NCI-H2029 treated with DMSO at 0.1 percent for 48 hours (cell line): ENCODE data around the gene KCNC4.

Source experiments
- DNase-seq: peaks from one replicate; lab custom pipeline; 2025; lab: John Stamatoyannopoulos, UW

The KCNC4 gene

DNA sequence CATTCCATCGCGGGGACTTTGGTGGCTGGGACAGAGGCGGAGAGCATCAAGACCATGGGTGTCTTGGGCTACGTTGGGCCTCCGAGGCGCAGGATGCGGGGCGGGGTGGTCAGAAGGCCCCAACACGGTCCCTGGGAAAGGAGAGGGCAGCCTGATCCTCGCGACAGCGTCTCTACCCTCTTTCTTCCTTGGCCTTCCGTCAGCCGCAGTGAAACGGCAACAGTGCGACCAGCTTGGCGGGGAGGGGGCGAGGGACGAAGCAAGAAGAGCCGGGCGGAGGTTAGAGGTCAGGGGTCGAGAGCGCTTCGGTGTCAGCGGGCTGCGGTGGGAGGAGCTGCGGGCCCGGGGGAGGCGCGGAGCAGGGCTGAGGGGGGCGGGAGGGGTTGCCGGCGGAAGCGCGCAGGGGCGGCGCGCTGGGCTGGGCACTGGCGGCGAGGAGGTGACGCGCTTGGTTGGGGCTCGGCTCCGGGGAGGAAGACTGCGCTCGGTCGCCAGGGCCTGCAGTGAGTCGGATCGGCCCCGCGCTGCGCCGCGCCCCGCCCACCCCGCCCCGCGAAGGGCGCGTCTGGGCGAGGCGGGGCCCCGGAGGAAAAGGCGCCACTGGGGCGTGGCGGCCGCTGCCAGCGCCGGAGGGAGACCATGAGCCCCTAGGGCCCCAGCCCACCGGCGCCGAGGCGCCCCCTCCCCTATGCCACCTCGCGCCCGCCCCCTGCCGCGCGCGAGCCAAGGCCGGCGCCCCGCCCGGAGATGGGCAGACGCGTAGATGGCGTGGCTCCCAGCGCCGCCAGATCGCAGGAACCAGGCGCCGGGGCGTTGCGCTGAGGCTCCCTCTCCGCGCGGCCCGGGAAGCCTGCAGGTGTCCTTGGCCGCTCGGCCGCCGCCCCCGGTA, at the start of gene KCNC4:
KCNC4 (plus strand) TSS at position 600 of the 889 bp plus-strand sequence. CDS start 1,186 bp downstream, outside the sequence.
- peak; percentile 40 for DNase-seq

- DNase-seq, result no peak
Observed at GRCh38 chr1:110160538-110161100, 49.5 kb upstream of the KCNC4 start.

DNA sequence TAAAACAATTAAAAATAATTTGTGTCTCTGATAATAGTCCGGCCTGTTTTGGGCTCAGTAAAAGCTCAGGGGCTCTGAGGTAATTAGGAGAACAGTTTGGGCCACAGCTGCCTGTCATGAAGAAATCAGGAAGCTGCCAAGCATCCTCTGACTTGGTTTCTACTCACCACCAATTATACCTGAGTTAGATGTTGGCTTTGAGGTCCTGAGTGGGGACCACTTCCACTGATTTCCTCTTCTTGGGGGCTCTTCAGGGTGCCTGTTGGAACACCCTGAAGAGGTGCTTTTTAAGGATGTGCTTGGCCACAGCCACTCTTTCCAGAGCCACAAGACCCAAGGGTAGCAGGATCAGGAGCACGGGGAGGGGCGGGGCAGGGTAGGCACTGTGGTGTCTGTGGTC, 48.9 kb upstream of the KCNC4 start:
- DNase-seq, result no peak

DNA sequence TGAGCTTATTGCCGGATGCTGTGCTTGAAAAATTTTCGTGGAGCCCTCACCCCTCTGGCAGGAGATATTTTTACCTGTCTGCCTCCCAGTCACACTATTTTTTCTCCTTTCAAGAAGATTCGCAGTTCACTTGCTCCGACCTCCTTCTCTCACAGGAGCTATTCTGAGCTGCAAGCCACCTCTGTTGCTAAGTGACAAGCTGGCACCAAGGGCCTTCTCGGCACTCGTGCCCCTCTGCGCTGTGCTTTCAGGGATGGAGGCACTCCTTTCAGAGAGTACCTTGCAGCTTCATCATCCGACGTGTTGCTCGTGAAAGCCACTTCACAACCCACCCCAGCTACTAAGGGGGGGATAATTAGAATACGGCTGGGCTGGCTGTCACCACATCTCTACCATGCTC, 48.3 kb upstream of the KCNC4 start:
- no peak for DNase-seq

DNA sequence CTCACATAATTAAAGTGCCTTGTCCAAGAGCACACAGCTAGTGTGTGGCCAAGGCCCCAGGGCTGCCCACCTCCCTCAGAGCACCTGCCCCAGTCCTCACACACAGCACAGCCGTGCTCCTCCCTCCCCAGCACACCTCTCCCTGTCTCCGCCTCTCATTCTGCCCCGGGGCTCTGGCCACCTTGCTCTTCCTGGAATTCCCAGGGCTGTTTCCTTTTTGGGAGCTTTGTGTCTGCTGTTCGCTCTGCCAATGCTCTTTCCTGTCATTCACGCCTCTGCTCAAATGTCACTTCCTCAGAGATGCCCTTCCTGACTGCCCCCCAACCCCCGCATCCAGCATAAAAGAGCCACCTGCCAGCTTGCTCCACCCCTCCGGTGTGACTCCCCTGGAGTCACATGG, 46.5 kb upstream of the KCNC4 start:
- DNase-seq, result peak; percentile 16

DNA sequence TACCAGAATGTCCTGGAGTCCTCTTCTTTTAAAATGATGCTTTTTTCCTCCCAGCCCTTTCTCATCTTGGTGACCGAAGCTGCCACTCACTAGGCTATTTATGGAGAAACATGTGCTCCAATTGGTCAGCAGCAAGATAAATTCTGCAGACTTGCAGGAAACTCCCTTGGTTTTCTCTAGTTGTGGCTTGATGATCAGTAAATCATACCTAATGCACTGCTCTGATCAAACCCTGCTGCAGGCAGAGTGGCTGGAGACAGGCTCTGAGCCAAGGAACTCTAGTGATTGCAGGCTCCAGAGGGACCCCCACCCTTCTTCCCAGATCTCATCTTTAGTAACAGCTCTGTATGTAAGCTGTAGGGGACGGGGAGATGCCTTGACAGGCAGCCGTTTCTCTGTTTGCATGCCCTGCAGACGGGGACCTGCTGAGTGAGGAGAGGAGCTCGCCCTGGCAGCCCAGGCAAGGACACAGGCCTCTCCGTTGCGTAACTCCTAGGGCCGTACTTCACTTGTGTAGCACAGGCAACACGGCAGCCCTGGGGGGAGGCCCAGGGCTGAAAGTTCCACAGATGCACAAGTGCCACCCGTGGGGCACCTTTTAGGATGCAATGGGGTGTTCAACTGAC, 45.3 kb upstream of the KCNC4 start:
- no peak for DNase-seq

DNA sequence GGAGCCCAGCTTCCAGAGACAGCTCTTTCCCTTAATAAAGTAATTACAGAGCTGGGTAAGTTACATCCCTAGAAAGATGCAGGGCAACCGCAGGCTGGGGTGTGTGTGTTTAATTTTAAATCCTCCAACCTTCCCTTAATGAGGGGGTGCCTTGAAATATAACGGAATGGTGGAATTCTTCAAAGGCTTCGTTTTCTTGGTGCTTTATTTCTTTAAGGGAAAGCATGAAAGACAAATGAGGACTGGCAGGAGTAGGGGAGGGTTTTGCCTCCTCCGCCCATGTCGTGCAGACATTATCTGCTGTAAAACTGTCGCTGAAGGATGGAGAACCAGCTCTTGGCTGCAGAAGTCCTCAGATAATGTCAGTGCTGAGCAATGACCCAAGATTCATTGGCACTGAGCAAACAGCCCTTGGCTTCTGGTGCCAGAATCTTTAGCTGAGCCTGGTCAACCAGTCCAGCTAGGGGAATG, 44.3 kb upstream of the KCNC4 start:
- no peak for DNase-seq

DNA sequence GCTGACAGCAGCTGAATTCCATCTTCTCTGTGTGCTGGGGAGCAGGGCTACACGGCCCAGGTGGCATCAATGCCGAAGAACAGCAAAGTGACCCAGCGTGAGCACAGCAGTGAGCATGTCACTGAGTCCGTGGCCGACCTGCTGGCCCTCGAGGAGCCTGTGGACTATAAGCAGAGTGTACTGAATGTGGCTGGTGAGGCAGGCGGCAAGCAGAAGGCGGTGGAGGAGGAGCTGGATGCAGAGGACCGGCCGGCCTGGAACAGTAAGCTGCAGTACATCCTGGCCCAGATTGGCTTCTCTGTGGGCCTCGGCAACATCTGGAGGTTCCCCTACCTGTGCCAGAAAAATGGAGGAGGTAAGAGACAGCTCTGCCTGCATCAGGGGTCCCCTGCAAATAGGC, 43.3 kb upstream of the KCNC4 start:
- no peak for DNase-seq

DNA sequence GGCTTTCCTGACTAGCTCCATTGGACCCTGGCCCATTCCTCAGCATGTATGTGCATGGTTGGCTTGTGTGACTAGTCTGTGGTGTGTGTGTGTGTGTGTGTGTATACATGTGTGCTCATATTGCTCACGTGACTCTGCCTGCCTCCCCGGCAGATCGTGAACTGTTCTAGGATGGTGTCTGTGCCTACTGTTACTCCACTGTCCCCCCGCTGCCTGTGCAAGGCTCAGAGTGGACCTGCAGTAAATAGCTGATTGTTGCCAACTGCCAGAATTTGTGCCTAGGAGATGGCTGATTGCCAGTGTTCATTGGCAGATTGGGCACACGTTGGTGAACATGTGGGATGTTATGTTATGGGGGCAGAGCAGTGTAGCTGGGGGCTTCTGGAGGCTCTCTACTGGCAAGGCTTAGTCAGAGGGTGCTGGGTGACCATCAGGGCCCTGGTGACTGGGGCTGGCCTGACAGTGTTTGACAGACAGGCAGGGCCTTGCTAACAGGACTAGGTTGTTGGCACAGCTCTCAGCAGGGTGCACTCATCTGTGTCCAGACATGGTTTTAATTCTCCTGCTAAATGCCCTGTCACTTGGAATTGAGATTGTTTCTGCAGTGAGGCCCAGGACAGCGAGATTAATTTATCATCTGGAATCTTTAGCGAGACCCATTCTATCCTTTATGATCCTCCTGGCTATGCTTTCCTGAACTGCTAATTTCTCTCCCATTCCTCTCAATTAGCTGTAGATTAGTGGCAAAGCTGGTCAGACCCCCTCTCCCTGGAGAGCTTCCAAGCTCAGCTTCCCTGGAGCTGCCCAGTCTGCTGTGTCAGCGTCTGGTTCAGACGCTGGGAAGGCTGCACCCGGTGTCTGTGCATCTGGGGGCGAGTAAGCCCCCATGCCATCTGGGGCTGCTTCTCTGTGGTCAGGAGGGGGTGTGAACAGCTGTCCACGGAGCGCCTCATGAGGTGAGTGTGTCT, 39.1 kb upstream of the KCNC4 start:
- DNase-seq, result peak; percentile 59

DNA sequence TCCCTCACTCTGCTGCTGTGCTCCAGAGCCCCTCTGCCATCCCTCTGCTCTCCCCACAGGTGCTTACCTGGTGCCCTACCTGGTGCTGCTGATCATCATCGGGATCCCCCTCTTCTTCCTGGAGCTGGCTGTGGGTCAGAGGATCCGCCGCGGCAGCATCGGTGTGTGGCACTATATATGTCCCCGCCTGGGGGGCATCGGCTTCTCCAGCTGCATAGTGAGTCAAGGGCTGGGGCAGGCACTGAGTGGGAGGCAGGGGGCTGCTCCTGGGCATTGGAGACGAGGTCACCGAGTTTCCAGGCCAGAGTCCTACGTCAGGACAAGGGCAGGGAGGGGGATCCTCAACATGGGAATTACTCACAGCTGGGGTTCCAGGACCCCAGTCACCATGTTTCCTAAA, 38.1 kb upstream of the KCNC4 start:
- DNase-seq, result no peak

GRCh38 chr1:110173466-110174105, 36.5 kb upstream of the KCNC4 start:
- DNase-seq, result no peak

DNA sequence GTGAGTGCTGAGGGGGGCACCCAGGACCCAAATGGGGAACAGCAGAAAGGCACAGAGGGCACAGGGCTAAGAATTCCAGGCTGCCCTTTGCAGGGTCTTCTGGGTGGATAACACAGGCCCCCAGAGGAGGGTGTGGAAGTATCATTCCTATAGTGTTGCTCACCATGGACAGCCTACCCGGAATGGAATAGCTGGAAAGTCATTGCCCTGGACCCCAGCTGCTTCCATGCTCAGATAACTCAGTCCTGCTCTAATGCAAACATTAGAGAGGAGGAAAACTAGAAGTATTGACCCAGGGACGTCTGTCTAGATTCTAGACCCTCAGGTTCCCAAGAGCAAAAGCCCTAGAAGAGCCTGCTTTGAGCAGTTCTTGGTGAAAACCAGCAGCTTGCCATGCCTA, 35.2 kb upstream of the KCNC4 start:
- no peak for DNase-seq

DNA sequence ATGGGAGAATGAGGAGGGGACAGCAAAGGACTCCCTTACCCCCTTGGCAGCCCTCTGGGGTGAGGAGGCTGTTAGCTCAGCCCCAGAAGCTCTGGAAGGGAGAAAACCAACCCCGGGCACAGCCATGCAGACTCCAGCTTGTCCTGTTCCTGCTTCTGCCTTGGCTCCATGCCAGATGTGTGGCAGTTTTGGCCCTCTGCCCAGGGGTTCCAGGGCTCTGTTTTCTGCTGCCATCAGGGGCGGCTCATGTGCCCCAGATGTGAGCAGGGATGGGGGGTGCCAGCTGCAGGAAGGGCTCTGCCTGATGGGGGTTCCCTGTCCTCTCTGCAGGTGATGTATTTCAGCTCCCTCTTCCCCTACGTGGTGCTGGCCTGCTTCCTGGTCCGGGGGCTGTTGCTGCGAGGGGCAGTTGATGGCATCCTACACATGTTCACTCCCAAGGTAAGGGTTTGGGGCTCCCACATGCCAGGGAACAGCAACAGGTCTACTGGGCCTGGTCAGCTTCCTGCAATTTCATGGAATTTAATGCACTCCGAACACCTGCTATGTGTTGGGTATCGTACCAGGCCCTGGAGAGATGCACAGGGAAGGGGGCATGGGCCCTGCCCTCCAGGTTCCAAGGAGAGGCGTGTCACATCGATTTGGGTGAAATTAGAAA, 33.7 kb upstream of the KCNC4 start:
- peak; percentile 10 for DNase-seq

DNA sequence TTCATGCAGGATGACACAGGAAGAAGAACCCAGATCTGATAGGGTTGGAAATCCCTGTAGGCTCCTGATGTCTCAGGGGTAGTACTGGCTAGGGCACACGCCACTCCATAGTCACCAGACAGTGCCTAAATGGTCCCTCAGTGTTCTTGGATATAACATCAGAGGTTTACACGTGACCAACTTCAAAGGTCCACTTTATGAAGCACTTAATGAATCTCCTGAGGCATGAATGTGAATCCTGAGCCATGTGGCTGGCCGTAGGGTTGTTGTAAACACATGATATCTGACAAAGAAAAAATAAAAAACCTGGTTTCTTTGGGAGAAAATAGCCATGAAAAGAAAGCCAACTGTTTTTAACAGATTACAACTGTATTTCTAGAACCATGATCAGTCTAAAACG, 32.3 kb upstream of the KCNC4 start:
- no peak for DNase-seq

DNA sequence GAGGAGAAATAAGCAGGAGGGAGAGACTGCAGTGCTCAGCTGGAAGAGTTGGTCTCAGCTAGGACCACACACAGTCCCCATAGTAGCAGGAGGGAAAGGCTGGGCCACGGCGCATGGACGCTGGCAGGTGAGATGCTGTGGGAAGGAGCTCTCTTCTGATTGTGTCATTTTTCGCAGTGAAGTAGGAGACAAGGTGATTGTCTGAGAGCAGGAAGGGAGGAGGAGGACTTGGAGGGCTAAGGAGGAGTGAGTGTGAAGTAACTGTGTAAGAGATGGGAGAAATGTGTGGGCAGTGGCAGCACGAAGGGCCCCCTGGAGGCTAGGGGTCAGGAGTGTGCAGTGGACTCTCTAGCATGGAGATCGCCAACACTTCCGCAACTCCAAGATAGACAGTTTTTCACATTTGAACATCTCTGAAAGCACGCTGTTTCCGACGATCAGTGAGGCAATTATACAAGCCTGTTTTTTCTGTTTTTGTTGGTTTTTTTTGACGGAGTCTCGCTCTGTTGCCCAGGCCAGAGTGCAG, 26.4 kb upstream of the KCNC4 start:
- no peak for DNase-seq

GRCh38 chr1:110184446-110184845, 25.7 kb upstream of the KCNC4 start:
- no peak for DNase-seq

DNA sequence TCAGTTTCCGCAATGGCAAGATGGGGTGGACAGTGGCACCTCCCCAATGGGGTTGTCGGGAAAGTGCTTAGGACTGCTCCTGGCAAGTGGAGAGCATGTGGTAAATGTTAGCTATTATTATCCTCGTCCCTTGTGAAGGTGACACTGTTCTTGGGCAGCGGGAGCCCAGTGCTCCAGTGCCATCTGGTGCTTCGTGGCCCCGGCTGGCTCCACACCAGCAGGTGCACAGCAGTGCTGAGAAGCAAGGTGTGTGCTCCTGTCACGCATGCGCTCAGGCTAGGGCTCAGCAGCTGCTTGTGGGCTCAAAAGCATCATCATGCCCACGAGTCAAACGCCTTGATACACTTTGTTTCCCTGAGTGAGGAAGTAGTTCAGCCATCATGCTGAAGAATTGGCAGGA, 24.9 kb upstream of the KCNC4 start:
- DNase-seq, result peak; percentile 24

DNA sequence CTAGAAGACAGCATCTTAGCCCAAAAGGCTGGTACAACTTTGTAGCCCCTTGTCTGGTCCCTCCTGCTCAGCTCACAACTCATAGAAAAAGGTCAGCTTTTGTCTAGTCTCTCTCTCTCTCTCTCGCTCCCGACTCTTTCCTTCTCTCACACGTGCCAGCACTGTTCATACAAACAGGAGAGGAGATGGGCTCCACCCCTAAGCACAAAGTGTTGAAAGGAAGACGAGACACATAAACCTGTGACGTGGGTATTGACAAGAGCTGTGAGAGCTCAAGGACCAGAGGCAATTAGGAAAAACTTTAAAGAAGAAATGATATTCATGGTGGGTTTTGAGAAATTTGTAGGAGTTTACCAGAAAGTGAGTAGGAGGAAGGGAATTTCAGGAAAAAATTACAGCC, 23.6 kb upstream of the KCNC4 start:
- no peak for DNase-seq

GRCh38 chr1:110187139-110187890, 22.8 kb upstream of the KCNC4 start:
- DNase-seq, result no peak
